SW480 (cell line): Measurements from ENCODE around the gene ENPP7.

Experiments used
- DNase-seq: peaks from one replicate; pipeline ENCODE4 v3.0.0-alpha.2; 2016; ENCODE audit warnings: low spot score

ENPP7 gene

DNA sequence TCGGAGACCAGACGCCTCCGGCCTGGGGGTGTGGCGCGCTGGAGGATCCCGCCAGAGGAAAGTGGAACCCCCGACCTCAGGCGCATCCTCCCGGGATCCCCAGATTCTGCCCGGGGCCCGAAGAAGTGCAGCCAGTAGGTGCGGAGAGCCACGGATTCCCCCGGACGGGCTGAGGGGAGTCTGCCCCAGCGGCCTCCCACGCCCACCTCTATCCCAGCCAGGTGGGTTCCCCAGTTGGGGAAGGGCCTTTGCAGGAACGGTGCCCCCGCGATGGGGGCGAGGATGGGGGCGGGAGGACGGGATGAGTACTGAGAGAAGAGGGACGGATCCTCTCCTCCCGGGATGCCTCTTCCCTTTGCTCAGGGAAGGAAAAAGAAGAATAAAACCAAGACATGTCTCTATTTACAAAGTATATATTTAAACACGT, 61.0 kb downstream of the ENPP7 start:
- DNase-seq = no peak
